Endothelial cell (in vitro differentiated cells): ENCODE results near the gene CBR3. TPM values are rescaled to one million over a fixed set of nuclear protein-coding genes. Genes with fewer than 3 reads are reported as not detected.

Source experiments
- DNase-seq: peaks from one replicate; pipeline ENCODE4 v3.0.0; 2021; ENCODE audit warnings: low spot score
- H3K27ac Mint-ChIP-seq: one replicate; pipeline ENCODE4 v1.8.0; 2021; ENCODE audit warnings: mixed read lengths, inconsistent platforms; ENCODE audit not compliant: unreplicated experiment
- H3K27me3 Mint-ChIP-seq: one replicate; pipeline ENCODE4 v1.8.0; 2021; ENCODE audit warnings: mild to moderate bottlenecking, moderate library complexity, mixed read lengths, inconsistent platforms; ENCODE audit not compliant: unreplicated experiment
- H3K36me3 Mint-ChIP-seq: one replicate; pipeline ENCODE4 v1.8.0; 2021; ENCODE audit warnings: mild to moderate bottlenecking, low read depth, mixed read lengths, inconsistent platforms; ENCODE audit not compliant: unreplicated experiment
- H3K4me1 Mint-ChIP-seq: one replicate; pipeline ENCODE4 v1.8.0; 2021; ENCODE audit warnings: mild to moderate bottlenecking, mixed read lengths, inconsistent platforms; ENCODE audit not compliant: unreplicated experiment
- H3K4me3 Mint-ChIP-seq: one replicate; pipeline ENCODE4 v1.8.0; 2021; ENCODE audit warnings: mild to moderate bottlenecking, mixed read lengths, inconsistent platforms; ENCODE audit not compliant: unreplicated experiment
- H3K9me3 Mint-ChIP-seq: one replicate; pipeline ENCODE4 v1.8.0; 2021; ENCODE audit warnings: mixed read lengths, inconsistent platforms; ENCODE audit not compliant: unreplicated experiment
- long read RNA-seq: library from polyadenylated mRNA; unstranded; transcript quantifications from one replicate; pipeline ENCODE4 v2.0.0, GENCODE V29; 2020; ENCODE audit not compliant: unreplicated experiment
- total RNA-seq: library from RNA; stranded (reverse); fragmentation: NEBNext Ultra II Directional; extraction: Animal tissue kit (Norgen Biotek cat#: 25700); gene quantifications from one replicate; pipeline ENCODE4 v1.2.1, GENCODE V29; 2021; ENCODE audit not compliant: unreplicated experiment
- TF ChIP-seq, protein P1 (sequence below): fragments of 200-600 bp; sonication (generic); IDR thresholded peaks from one replicate; pipeline ENCODE4 v1.5.0; 2021; ENCODE audit warnings: antibody characterized with exemption; ENCODE audit not compliant: unreplicated experiment

The CBR3 gene
- 0.38 TPM for total RNA-seq
- long read RNA-seq, result 0 reads

GRCh38 chr21:36134803-36135390 is at the start of gene CBR3:
CBR3 (plus strand) TSS chr21:36135079; CDS start chr21:36135193, 114 bp downstream.
- Mint-ChIP-seq H3K4me1 (peaks cover 8% of the 10 kb centered on the region), H3K9me3 (no peaks in the 10 kb centered on the region), H3K27ac (no peak within 1 kb of the TSS), H3K27me3 (peaks cover 10% of the 10 kb centered on the region), H3K36me3 (no peaks in the 10 kb centered on the region), H3K4me3 (peak within 1 kb of the TSS; percentile 84)
- TF ChIP-seq, protein P1, sequence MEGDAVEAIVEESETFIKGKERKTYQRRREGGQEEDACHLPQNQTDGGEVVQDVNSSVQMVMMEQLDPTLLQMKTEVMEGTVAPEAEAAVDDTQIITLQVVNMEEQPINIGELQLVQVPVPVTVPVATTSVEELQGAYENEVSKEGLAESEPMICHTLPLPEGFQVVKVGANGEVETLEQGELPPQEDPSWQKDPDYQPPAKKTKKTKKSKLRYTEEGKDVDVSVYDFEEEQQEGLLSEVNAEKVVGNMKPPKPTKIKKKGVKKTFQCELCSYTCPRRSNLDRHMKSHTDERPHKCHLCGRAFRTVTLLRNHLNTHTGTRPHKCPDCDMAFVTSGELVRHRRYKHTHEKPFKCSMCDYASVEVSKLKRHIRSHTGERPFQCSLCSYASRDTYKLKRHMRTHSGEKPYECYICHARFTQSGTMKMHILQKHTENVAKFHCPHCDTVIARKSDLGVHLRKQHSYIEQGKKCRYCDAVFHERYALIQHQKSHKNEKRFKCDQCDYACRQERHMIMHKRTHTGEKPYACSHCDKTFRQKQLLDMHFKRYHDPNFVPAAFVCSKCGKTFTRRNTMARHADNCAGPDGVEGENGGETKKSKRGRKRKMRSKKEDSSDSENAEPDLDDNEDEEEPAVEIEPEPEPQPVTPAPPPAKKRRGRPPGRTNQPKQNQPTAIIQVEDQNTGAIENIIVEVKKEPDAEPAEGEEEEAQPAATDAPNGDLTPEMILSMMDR, result no peak
- no peak for DNase-seq

GRCh38 chr21:36087362-36088138 is 47.3 kb upstream of the CBR3 start:
- H3K4me1 Mint-ChIP-seq, result no peaks in the 10 kb centered on the region
- H3K27me3 Mint-ChIP-seq, result no peaks in the 10 kb centered on the region
- no peak overlapping the region for H3K4me3 Mint-ChIP-seq
- no peak for DNase-seq
- no peak overlapping the region for H3K27ac Mint-ChIP-seq
- no peaks in the 10 kb centered on the region for H3K9me3 Mint-ChIP-seq
- no peaks in the 10 kb centered on the region for H3K36me3 Mint-ChIP-seq
- TF ChIP-seq, protein P1, result no peak

GRCh38 chr21:36089946-36090345 is 44.9 kb upstream of the CBR3 start:
- no peaks in the 10 kb centered on the region for H3K27me3 Mint-ChIP-seq
- no peak overlapping the region for H3K27ac Mint-ChIP-seq
- H3K4me3 Mint-ChIP-seq, result no peak overlapping the region
- no peak for DNase-seq
- no peaks in the 10 kb centered on the region for H3K4me1 Mint-ChIP-seq
- TF ChIP-seq, protein P1, result no peak
- peaks cover 7% of the 10 kb centered on the region for H3K9me3 Mint-ChIP-seq
- H3K36me3 Mint-ChIP-seq, result peaks cover 6% of the 10 kb centered on the region

- no peak overlapping the region for H3K4me3 Mint-ChIP-seq
- peaks cover 10% of the 10 kb centered on the region for H3K36me3 Mint-ChIP-seq
- no peaks in the 10 kb centered on the region for H3K27me3 Mint-ChIP-seq
- TF ChIP-seq, protein P1, result no peak
- H3K9me3 Mint-ChIP-seq, result peaks cover 7% of the 10 kb centered on the region
- H3K27ac Mint-ChIP-seq, result no peak overlapping the region
- DNase-seq, result no peak
- H3K4me1 Mint-ChIP-seq, result no peaks in the 10 kb centered on the region
Measured at GRCh38 chr21:36092681-36093080, 42.2 kb upstream of the CBR3 start.

DNA sequence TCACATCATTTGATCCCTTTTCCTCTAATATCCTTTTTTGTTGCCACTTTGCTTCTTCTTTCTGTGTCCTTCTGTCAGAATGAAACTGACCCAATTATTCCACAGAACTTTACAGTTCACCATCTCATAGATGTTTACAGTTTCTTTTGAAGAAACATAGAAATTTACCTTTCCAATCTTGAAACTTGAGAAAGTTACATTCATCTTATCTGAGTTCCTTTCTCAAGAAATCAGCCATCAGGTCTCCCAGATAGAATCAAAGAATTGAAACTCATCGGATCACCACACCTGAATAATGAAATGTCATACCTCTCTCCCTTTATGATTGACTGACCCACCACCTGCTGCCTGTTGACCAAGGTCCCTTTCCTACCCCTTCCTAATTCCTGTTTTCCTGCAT is 41.4 kb upstream of the CBR3 start:
- peaks cover 10% of the 10 kb centered on the region for H3K36me3 Mint-ChIP-seq
- DNase-seq, result no peak
- H3K4me3 Mint-ChIP-seq, result peak overlapping the region; percentile 4
- H3K4me1 Mint-ChIP-seq, result no peaks in the 10 kb centered on the region
- TF ChIP-seq, protein P1, result no peak
- H3K27me3 Mint-ChIP-seq, result no peaks in the 10 kb centered on the region
- no peak overlapping the region for H3K27ac Mint-ChIP-seq
- peaks cover 7% of the 10 kb centered on the region for H3K9me3 Mint-ChIP-seq
